GM23248 (cell line): ENCODE measurements around the gene UTP18.
"Not testable (repeated sequence)": the region's sequence is repeated elsewhere in the genome, so short reads cannot be mapped to it uniquely, and the experiment has no call there.

ENCODE experiments used
- EZH2 ChIP-seq: fragments of 200-600 bp; sonication (generic); IDR thresholded peaks from 2 replicates; pipeline ENCODE4 v1.6.1; 2018; ENCODE audit warnings: antibody characterized with exemption, mild to moderate bottlenecking; ENCODE audit not compliant: insufficient read depth, poor library complexity, severe bottlenecking
- EZH2phosphoT487 ChIP-seq: fragments of 200-600 bp; sonication (generic); IDR thresholded peaks from 2 replicates; pipeline ENCODE4 v1.6.1; 2018; ENCODE audit warnings: antibody characterized with exemption, moderate library complexity, mild to moderate bottlenecking, low read depth; ENCODE audit not compliant: insufficient read depth

GRCh38 chr17:51330861-51331503 is 70.6 kb downstream of the UTP18 start:
- not testable (repeated sequence) for TF ChIP-seq EZH2phosphoT487, EZH2
